HG03457 (cell line): ENCODE measurements around the gene LPAR4.
"Not testable (repeated sequence)": the region's sequence is repeated elsewhere in the genome, so short reads cannot be mapped to it uniquely, and the experiment has no call there.

Experiments
- ATAC-seq: cut with Tn5 transposase; IDR thresholded peaks from one replicate; pipeline ENCODE4 v1.9.1; 2021; ENCODE audit warnings: moderate number of reproducible peaks; ENCODE audit not compliant: unreplicated experiment

LPAR4 gene, protein sequence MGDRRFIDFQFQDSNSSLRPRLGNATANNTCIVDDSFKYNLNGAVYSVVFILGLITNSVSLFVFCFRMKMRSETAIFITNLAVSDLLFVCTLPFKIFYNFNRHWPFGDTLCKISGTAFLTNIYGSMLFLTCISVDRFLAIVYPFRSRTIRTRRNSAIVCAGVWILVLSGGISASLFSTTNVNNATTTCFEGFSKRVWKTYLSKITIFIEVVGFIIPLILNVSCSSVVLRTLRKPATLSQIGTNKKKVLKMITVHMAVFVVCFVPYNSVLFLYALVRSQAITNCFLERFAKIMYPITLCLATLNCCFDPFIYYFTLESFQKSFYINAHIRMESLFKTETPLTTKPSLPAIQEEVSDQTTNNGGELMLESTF

DNA sequence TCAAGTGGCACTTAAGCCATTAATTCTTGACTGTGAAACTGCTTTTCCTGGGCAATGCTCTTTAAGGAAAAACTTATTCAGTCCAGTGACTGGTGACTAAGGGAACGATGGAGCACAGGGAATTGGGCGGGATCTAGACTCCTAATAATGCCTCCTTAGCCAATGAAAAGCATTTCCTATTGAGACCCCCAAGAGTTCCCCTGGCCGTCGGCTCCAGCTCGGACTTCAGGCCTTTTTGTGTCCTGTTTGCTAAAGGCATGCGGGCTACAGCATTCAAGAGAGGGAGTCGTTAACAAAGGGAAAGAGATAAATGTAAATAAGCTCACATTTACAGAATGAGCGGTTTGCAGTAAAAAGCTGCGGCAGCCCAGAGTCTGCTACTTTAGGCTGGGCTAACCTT lies at the start of gene LPAR4:
LPAR4 (plus strand) TSS at position 232 of the 400 bp plus-strand sequence. CDS start 7,150 bp downstream, outside the sequence.
- no peak for ATAC-seq

DNA sequence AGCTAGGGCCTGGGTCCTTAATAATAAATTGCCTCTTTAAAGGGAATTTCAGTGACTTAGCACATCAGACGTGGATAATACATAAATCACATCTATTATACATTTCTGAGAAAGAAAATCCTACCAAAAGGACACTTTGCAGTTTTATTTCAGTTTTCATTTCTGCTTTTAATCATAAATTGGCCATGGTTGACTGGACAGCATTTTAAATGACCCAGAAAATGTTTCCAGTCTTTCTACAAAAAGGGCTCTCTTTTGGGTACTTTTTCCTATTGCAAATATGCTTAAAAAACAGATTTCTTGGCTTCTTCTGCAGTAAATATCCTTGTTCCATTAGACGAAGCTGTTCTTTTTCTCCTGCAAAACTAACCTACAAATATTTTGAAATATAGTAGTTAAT lies 41.4 kb upstream of the LPAR4 start:
- ATAC-seq: no peak

DNA sequence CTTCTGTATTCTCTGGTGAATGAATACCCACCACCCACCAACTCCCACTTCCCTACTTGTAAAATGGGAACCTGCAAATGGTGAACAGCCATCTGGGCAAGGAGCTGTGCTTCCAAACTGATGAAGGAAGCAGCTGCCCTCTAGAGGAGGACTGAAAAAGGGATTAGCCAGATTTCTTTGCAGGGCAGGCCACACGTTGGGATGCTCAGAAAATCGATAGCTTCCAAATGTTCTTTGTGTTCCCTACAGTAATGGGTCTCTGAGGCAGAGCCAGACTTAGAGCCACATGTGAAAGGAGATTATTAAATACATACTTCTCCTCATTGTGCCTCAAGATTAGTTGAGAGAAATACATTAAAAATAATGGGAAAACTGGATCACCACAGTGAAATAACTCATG lies 39.3 kb upstream of the LPAR4 start:
- ATAC-seq: no peak

DNA sequence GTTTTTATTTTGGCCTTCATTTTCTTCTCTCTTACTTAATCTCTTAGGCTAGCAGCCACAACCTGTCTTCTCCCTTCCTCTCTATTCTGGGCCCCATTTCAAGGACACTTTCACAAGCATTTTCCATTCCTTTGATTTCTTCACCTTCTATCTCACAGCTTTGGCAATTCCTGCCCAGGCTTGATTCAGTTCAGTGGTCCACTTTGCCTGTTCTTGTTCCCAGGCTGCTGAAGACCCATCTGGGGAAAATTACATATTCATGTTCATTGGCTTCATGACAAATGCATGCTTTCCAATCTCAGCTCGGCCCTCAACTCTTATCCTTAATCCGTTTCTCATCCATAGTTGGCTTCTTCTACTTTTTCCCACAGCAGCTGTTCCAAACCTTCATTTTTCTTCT lies 38.7 kb upstream of the LPAR4 start:
- ATAC-seq: no peak

DNA sequence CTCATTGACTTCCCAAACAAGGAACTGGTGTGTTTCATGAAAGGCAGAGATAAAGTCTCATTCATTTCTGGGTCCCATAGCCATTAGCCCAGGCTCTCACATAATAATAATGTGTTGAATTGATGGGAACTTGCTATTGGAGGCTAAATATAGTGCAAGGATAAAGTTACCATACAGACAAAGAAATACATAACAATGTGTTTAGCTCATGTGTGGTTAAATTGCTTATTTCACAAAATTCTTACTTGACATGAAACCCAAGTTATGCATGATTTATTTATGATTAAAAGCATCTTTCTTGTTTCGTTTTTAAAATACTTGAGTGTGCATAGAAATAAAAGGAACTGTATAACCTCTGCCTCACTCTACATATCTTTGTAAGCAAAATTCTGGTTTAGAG lies 37.3 kb upstream of the LPAR4 start:
- no peak for ATAC-seq

DNA sequence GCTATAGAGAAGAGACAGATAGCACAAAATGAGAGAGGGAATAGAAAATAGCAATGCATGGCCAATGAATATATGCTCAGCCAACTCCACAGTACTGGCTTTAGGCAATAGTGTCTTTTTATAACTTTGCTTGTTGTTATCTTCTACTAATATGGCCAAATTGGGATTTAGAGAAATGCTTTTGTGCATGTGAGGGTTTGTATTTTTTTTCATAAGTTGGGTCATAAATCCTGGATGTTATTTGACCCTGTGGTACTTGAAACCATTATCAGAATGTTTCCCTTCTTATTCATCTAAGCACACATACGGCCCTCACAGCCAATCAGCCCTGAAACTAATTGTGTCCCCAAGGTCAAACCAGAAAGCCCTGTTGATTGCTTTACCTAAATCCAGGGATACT lies 35.2 kb upstream of the LPAR4 start:
- ATAC-seq: no peak

DNA sequence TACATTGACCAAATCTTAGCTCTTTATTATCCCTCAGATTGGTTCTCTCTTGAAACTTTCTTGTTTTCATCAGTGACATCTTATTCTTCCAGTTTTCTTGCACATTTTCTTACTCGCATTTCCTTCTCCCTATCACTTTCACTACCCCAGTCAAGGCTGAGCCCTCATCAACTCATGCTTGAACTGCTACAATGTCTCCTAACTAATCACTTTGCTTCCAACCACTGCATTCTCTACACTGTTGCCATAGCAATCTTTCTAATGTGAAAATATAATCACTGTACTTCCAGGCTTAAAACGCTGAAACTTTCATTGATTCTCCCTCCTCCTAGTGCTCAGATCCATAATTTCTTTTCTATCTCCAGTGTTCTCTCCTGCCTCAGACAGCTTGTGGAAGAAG lies 22.2 kb upstream of the LPAR4 start:
- no peak for ATAC-seq

DNA sequence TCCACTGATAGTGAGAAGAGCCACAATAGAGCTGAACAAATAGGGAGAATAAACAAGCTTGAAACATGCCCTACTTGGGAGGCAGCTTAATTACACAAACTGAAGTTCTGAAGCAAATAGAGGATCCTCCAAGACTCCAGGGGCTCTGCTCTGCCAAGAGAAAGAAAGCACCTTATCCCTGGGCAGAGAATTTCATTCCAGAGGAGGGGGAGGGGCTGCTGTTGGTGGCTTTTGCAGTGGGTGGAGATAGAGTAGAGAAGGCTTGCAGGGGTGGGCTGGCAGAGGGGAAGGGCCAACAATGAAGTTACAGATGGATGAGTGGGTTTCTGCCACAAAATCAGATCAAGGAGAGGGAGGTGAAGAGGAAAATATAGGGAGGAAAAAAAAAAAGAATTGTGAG lies 1.0 kb upstream of the LPAR4 start:
- no peak for ATAC-seq

DNA sequence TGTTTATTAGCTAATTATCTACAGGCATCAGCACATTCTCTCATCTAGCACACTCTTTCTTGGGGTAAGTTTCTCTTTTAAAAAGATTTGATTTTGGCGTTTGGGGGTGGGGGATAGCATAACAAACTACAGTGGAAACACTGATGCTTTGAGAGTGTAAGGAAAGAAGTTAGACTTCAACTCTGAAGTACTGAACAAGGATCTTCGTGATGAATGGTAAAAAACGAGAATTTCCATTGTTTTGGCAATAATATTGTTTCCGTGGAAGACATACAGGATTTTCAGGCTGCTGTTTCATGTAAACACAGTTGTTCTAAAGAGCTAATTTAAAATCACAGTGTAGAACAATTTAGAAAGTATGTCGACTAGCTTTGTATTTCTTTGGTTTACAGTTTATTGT lies 451 bp downstream of the LPAR4 start:
- ATAC-seq: no peak

DNA sequence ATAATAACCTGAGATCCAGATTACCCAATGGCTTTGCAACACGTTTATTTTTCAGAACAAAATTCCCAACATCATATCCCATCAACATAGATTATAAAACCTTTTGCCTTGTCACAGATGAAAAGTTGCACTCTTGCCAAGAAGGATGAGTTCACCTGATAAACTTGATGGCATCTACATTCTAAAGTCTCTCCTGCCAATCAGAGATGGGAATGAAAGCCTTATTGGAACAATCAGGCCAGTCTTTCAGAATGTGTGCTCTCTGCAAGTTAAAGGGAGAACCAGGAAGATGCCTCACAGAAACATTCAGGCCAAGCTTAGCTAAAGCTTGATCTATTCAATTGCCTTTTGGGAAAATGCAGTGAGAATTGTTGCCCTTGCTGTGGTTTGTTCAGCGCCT lies 1.3 kb downstream of the LPAR4 start:
- ATAC-seq: no peak

DNA sequence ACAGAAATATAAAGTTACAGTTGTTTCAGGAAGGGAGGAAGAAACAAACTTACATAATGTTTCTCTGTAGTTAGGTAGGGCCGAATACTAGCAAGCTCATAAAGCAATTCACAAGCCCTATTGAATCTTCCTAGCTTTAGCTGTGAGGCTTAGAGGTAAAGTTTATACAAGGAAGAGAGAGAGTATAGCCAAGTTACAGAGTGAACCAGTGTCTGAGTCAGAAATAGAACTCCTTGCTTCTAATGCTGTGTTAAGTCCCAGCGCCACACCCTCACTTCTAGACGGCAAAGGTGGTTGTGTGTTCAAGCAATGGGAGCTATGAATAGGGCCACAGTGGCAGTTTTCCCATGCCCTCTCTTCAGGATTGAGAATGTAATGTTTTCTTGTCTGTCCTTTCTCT lies 6.1 kb downstream of the LPAR4 start:
- no peak for ATAC-seq

DNA sequence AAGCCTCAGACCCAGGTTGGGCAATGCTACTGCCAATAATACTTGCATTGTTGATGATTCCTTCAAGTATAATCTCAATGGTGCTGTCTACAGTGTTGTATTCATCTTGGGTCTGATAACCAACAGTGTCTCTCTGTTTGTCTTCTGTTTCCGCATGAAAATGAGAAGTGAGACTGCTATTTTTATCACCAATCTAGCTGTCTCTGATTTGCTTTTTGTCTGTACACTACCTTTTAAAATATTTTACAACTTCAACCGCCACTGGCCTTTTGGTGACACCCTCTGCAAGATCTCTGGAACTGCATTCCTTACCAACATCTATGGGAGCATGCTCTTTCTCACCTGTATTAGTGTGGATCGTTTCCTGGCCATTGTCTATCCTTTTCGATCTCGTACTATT lies 7.4 kb downstream of the LPAR4 start:
- no peak for ATAC-seq

DNA sequence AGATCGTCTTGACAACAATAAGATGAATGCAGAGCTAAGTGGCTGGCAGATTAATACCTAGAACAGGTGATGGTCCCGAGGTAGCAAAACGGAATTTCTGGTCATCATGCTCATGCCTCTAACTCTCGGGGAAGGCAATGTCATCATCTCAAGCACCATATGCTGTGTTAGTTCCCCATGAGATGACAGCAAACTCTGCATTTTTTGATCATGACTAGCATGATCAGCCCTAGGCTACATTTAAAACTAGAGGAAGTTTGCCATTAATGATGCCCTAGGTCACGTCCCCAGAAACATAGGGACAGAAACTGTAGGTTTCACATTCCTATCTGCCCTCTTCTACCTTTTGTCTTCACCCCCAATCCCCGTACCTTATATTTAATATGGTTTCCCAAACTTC lies 11.6 kb downstream of the LPAR4 start:
- ATAC-seq: no peak

DNA sequence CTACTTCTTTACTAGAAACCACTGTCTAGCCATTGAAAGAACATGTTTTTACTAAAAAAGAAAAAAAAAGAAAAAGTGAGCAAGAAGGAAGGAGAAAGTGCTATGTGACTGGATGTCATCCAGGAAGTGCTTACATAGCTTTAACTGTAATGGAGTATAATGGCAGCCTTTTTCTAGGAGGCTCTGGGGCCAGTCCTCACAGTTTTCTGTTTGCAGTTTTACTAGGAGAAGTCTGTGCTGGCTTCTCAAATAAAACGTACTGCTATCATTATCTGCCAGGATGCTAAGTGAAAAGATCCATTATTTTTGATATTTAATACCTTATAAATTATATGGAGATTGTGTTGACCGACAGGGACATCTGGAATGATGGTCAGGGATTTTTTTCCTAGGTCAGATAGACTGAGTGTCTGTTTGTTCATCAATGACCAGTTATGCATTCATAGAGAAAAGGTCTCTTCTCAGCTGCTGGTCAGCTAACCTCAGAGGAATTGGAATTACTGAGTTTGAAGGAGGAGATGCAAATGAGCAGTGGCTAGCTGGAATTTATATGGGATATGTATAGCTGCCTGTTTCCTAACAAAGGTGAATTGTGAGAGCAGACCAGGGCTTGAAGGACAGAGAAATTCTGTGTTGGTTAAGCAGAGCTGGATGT lies 21.7 kb downstream of the LPAR4 start:
- no peak for ATAC-seq

DNA sequence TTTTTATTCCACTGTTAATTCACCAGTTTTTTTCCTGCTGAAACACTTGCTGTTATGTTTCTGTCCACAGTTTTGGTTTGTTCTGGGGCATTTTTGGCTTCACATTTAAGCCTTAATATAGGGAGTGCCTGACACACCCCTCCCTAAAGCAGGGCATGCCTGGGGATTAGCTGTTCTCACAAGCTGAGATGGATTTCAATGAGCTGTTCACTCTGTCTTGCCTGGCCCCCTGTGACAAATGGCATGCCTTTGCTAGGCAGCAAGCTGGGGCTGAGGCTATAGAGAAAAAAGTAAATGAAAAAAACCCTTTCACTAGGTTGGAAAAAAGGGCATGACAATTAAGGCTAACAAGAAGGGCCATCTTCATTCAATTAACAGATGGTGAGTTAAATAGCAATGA lies 22.4 kb downstream of the LPAR4 start:
- no peak for ATAC-seq

DNA sequence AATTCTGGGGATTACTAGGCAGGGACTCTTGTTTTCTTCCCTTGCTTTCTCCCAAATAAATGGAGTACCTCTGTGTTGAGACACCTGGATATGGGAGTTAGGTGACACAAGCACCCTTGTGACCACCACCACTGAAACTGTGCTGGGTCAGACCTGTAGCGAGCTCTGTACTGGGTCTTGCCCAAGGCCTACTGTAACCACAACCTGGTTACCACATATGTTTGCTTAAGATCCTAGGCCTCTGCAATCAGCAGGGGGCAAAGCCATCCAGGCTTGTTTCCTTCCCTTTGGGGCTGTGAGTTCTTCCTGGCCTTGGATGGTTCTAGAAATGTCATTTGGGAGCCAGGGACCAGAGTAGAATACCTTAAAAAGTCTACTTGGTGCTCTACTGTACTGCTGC lies 49.4 kb downstream of the LPAR4 start:
- ATAC-seq: no peak

DNA sequence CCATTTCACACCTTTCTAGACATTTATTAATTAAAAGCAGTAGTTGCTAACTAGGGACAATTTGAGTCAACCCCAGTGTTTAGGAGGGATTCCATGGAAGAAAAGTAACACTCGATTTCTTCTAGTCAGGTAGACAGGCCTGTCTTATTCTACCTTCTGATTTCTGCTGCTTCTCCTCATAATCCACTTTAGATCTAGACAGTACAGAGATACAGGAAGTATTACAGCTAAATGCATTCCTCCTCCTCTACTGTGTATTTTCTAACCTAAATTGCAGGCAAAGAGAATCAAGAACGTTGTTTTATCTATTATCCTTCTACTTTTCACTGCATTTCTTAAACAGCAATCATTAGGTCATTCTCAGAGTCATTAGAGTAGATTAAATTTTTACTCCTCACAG lies 52.6 kb downstream of the LPAR4 start:
- no peak for ATAC-seq

DNA sequence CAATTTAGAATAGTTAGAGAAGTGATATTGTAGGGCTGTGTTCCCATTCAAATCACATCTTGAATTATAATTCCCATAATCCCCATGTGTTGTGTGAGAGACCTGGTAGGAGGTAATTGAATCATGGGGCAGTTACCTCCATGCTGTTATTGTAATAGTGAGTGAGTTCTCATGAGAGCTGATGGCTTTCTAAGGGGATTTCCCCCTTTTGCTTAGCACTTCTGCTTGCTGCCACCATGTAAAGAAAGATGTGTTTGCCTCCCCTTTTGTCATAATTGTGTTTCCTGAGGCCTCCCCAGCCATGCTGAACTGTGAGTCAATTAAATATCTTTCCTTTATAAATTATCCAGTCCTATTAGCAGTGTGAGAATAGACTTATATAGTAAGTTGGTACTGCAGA lies 53.2 kb downstream of the LPAR4 start:
- no peak for ATAC-seq

DNA sequence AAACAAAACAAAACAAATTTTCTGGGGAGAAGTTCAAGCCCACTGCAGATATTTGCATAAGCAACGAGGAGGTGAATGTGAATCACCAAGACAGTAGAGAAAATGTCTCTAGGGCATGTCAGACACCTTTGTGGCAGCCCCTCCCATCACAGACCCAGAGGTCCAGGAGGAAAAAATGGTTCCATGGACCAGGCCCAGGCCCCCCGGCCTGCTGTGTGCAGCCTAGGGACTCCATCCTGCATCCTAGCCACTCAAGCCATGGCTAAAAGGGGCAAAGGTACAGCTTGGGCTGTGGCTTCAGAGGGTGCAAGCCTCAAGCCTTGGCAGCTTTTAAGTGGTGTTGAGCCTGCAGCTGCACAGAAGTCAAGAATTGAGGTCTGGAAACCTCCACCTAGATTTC lies 54.0 kb downstream of the LPAR4 start:
- no peak for ATAC-seq

DNA sequence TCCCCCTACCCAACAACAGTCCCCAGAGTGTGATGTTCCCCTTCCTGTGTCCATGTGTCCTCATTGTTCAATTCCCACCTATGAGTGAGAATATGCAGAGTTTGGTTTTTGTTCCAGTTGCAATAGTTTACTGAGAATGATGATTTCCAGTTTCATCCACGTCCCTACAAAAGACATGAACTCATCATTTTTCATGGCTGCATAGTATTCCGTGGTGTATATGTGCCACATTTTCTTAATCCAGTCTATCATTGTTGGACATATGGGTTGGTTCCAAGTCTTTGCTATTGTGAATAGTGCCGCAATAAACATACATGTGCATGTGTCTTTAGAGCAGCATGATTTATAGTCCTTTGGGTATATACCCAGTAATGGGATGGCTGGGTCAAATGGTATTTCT lies 55.0 kb downstream of the LPAR4 start:
- not testable (repeated sequence) for ATAC-seq
